Heart left ventricle (tissue), 16 donors: ENCODE measurements around the gene MAP1B. TPM values are rescaled to one million over a fixed set of nuclear protein-coding genes. Genes with fewer than 3 reads are reported as not detected.

Source experiments
- ATAC-seq, 4 donors: fragments of 200-7000 bp; cut with Tn5 transposase; one replicate each; pipeline ENCODE4 v1.9.1; 2020 to 2022; ENCODE audit warnings: moderate library complexity in 4 of 4, mild to moderate bottlenecking in 3 of 4, moderate number of reproducible peaks in 1 of 4
- DNase-seq, 5 donors: peaks; one replicate each; pipeline ENCODE4 v3.0.0-alpha.2; 2020
- H3K27ac ChIP-seq, 12 donors: fragments of 200-600 bp; sonication (generic) in 4 of 12; one replicate each; pipeline versions ENCODE4 v1.5.0 to v1.8.0; 2016 to 2022; ENCODE audit warnings: mild to moderate bottlenecking in 2 of 12
- H3K27me3 ChIP-seq, 9 donors: fragments of 200-600 bp; sonication (generic) in 2 of 9; one replicate each; pipeline versions ENCODE4 v1.5.1 to v1.8.0; 2016 to 2022; ENCODE audit warnings: mild to moderate bottlenecking in 3 of 9
- H3K36me3 ChIP-seq, 9 donors: fragments of 200-600 bp; sonication (generic) in 2 of 9; one replicate each; pipeline versions ENCODE4 v1.5.0 to v1.8.0; 2018 to 2022; ENCODE audit warnings: mild to moderate bottlenecking in 2 of 9
- H3K4me1 ChIP-seq, 12 donors: fragments of 200-600 bp; sonication (generic) in 4 of 12; one replicate each; pipeline versions ENCODE4 v1.5.0 to v1.8.0; 2016 to 2022; ENCODE audit warnings: mild to moderate bottlenecking in 3 of 12
- H3K4me3 ChIP-seq, 12 donors: fragments of 200-600 bp; sonication (generic) in 4 of 12; one replicate each; pipeline versions ENCODE4 v1.5.0 to v1.8.0; 2017 to 2022; ENCODE audit warnings: mild to moderate bottlenecking in 9 of 12, moderate library complexity in 4 of 12
- H3K9me3 ChIP-seq, 12 donors: fragments of 200-600 bp; sonication (generic) in 4 of 12; one replicate each; pipeline versions ENCODE4 v1.5.0 to v1.8.0; 2016 to 2022; ENCODE audit warnings: mild to moderate bottlenecking in 1 of 12
- CTCF ChIP-seq, 12 donors: fragments of 200-600 bp; sonication (generic) in 4 of 12; IDR thresholded peaks; one replicate each; pipeline versions ENCODE4 v1.5.0 to v1.8.0; 2018 to 2022; ENCODE audit warnings: antibody characterized with exemption in 12 of 12, mild to moderate bottlenecking in 5 of 12
- POLR2A ChIP-seq, 2 donors: fragments of 450-650 bp; IDR thresholded peaks; one replicate each; pipeline ENCODE4 v1.6.1; 2017; ENCODE audit warnings: antibody characterized with exemption in 2 of 2, mild to moderate bottlenecking in 2 of 2, moderate library complexity in 2 of 2
- WGBS, 4 donors: extraction: QIAGEN DNeasy Blood & Tissue Kit in 2 of 4; methylation state at CpG; one replicate each; pipeline versions ENCODE4 v1.1.5 to v1.1.7; 2013 to 2018; 5-methylcytosine and 5-hydroxymethylcytosine counted together
- intact Hi-C, 10 donors: fragments of 100-400 bp; cut with DNase I; formaldehyde crosslinking; loops; one replicate each; pipeline versions ENCODE4 v1.11.1 to v1.14.2; 2022
- polyA plus RNA-seq, 2 donors: library from polyadenylated mRNA; stranded (reverse); fragments of 200-250 nt; gene quantifications; one replicate each; pipeline ENCODE4 v1.2.3, GENCODE V29; 2013
- total RNA-seq, 9 donors: library from RNA; depleted of rRNA in 2 of 9; stranded (reverse); fragments of >200 nt in 2 of 9; fragmentation: NEBNext Ultra II Directional in 3 of 9; extraction: Animal tissue kit (Norgen Biotek cat#: 25700) in 3 of 9; gene quantifications; one replicate each; pipeline versions ENCODE4 v1.1.0 to v1.2.4, GENCODE V29; 2016 to 2023
- donor health status: ischemic (EF 13 %, LVEDD 7.1; RV severe dilation, severe dysfunction).
- donor health status: healthy with polysubstance abuse.
- donor health status: DM: no; HTN: yes; CAD: no.
- donor health status: DM: no; HTN: no; CAD: no.
- donor health status: ischemic (EF 25% LVEDD 6.9; RV normal size, moderate dysfunction).
- donor health status: ischemic (EF 25% LVEDD 5.7; RV mildly dilated, moderate dysfunction).
- donor health status: healthy.
- donor health status: DM: yes; HTN: yes; CAD: no.
- donor health status: ischemic (EF 35%, LVEDD 5.7; RV mildly dilated, moderate dysfunction).
- donor health status: nonischemic (EF 11% LVEDD 7.7; RV severe dilation, severe dysfunction).
- donor health status: DM: yes; HTN: yes; CAD: no.
- donor health status: PGD.
- donor health status: ischemic (EF 29% LVEDD 5.4; RV normal size, mild dysfunction).
- donor health status: nonischemic (EF 23%, LVEDD 6.1; RV moderate dilation, normal function).

Gene MAP1B
- total and polyA plus RNA-seq, 11 donors = 10.1 to 603 (median 133) TPM

- Histone ChIP-seq H3K4me1 (peaks cover 0 to 12% (median 8%) of the 10 kb centered on the region in 12 donors), H3K27ac (no peak overlapping the region), H3K27me3 (no peaks in the 10 kb centered on the region), H3K36me3 (peaks cover 0 to 81% (median 44%) of the 10 kb centered on the region in 9 donors), H3K9me3 (no peaks in the 10 kb centered on the region), H3K4me3 (no peak overlapping the region)
- DNase-seq (no peak), ATAC-seq (no peak)
- no peak for TF ChIP-seq POLR2A (IDR thresholded peaks at IDR 0.05)
- no peak for TF ChIP-seq CTCF (IDR thresholded peaks at IDR 0.05)
- 85 to 93% (median 91%) methylated on average over 3 of the region's 3 CpGs for WGBS, 4 donors
- intact Hi-C loops = no loop called here
Observed at GRCh38 chr5:72206160-72206559, 98.9 kb downstream of the MAP1B start.

GRCh38 chr5:72206994-72207393 lies 99.7 kb downstream of the MAP1B start:
- H3K27ac ChIP-seq = no peak overlapping the region
- WGBS, 4 donors = 78 to 93% (median 89%) methylated on average over 3 of the region's 3 CpGs
- no peak for DNase-seq
- peaks cover 0 to 19% (median 14%) of the 10 kb centered on the region in 12 donors for H3K4me1 ChIP-seq
- no peaks in the 10 kb centered on the region for H3K27me3 ChIP-seq
- ATAC-seq = no peak
- no peak overlapping the region for H3K4me3 ChIP-seq
- no peaks in the 10 kb centered on the region for H3K9me3 ChIP-seq
- TF ChIP-seq POLR2A (IDR thresholded peaks at IDR 0.05) (no peak), CTCF (IDR thresholded peaks at IDR 0.05) (no peak)
- peaks cover 0 to 72% (median 39%) of the 10 kb centered on the region in 9 donors for H3K36me3 ChIP-seq
- intact Hi-C loops = no loop called here

GRCh38 chr5:72208324-72208926 lies 101.2 kb downstream of the MAP1B start:
- H3K4me3 ChIP-seq = no peak overlapping the region
- ATAC-seq = no peak
- H3K9me3 ChIP-seq = no peaks in the 10 kb centered on the region
- WGBS, 4 donors = 92 to 94% (median 94%) methylated on average over 3 of the region's 3 CpGs
- peaks cover 0 to 59% (median 30%) of the 10 kb centered on the region in 9 donors for H3K36me3 ChIP-seq
- intact Hi-C loops = no loop called here
- H3K4me1 ChIP-seq = peaks cover 0 to 20% (median 14%) of the 10 kb centered on the region in 12 donors
- DNase-seq = no peak
- H3K27me3 ChIP-seq = no peaks in the 10 kb centered on the region
- TF ChIP-seq CTCF (IDR thresholded peaks at IDR 0.05) = no peak
- TF ChIP-seq POLR2A (IDR thresholded peaks at IDR 0.05) = no peak
- no peak overlapping the region for H3K27ac ChIP-seq

- TF ChIP-seq CTCF (IDR thresholded peaks at IDR 0.05) (no peak), POLR2A (IDR thresholded peaks at IDR 0.05) (no peak)
- intact Hi-C loops = loop anchor here in 2 of 10 donors (5.0 to 10.0 kb wide), 3 partner anchors 38 to 98 kb away; no protein-coding TSS in a partner anchor
- Histone ChIP-seq H3K36me3 (peaks cover 0 to 49% (median 20%) of the 10 kb centered on the region in 9 donors), H3K27me3 (no peaks in the 10 kb centered on the region), H3K4me3 (no peak overlapping the region), H3K9me3 (no peaks in the 10 kb centered on the region), H3K4me1 (peaks cover 0 to 20% (median 14%) of the 10 kb centered on the region in 12 donors), H3K27ac (peak overlapping the region in 2 of 12 donors; percentile 25 to 35)
- 85 to 87% (median 85%) methylated on average over 10 of the region's 10 CpGs for WGBS, 4 donors
- ATAC-seq = no peak
- no peak for DNase-seq
Observed at GRCh38 chr5:72209147-72210115, 102.2 kb downstream of the MAP1B start.
